ENCODE data around the gene LGALS3. TPM values are rescaled to one million over a fixed set of nuclear protein-coding genes. Genes with fewer than 3 reads are reported as not detected.

The LGALS3 gene
- total and polyA plus RNA-seq, 4 donors, result 25.1 to 42.1 (median 38.7) TPM

DNA sequence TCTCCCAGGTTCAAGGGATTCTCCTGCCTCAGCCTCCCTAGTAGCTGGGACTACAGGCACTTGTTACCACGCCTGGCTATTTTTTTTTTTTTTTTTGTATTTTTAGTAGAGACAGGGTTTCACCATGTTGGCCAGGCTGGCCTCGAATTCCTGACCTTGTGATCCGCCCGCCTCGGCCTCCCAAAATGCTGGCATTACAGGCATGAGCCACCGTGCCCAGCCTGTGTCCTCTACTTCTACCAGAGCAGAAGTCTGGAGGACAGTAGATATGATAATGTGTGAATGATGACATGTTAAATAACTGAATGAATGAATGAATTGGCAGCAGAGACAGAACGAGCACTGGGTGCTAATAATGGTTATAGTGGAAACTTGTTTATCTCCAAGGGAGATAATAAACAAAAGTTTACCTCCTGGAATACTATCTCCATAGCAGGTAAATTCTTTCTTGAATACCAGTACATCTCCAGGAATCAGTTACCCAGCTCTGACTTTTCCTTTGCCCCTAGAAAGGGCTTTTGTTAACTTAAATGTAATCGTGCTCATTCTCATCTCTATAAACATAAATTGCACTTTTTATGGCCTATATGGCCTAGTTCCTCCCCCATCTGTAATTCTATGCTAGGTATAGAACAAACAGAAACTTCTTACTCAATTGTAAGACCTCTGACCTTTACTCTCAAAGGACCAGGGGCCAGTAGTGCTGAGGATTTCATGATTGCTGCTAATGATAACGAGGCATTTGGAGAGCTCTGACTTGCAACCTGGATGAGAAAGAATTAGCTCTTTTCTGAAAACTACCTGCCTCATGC, 7.2 kb upstream of the LGALS3 start:
- DNase-seq (ENCODE audit: low read depth in 4 of 6, low spot score in 6 of 6), result no peak
- Histone ChIP-seq H3K4me3 (ENCODE audit: low read depth, low read length) (no peak overlapping the region), H3K9me3 (ENCODE audit: control insufficient read depth, insufficient read depth, low read length) (no peaks in the 10 kb centered on the region), H3K4me1 (ENCODE audit: control insufficient read depth, insufficient read depth, low read length) (peaks cover 12% of the 10 kb centered on the region), H3K27me3 (ENCODE audit: control insufficient read depth, insufficient read depth, low read length) (no peaks in the 10 kb centered on the region), H3K27ac (ENCODE audit: low read depth, low read length) (no peak overlapping the region), H3K36me3 (ENCODE audit: control insufficient read depth, insufficient read depth, low read length) (no peaks in the 10 kb centered on the region)
- 100% methylated on average over 4 of the region's 9 CpGs for WGBS (ENCODE audit: insufficient coverage)

DNA sequence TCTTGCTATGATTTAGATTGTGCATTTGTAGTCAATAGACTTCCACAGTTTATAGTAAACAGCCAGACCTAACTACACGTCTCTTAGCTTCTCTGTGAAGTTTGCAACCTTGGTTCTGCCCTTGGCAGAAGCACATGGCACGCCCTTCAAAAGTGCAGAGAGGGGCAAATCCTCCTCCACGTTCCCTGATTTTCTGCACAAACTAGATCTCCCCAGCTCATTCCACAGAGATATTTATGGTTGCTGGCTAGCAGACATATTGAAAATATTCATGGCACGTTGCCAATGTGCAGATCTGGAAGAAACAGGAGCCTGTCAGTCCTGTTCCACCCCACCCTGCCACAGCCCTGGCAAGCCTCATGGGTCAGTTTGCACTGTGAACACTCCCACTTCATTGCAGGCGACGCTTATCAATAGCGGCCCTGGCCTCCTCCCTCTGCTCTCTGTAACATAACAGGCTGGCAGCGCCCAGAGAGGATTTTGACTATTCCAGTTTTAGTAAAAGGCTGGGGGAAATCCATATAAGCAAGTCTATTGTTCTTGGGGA, 6.5 kb upstream of the LGALS3 start:
- H3K4me1 ChIP-seq (ENCODE audit: control insufficient read depth, insufficient read depth, low read length), result peaks cover 12% of the 10 kb centered on the region
- no peak overlapping the region for H3K4me3 ChIP-seq (ENCODE audit: low read depth, low read length)
- no peaks in the 10 kb centered on the region for H3K27me3 ChIP-seq (ENCODE audit: control insufficient read depth, insufficient read depth, low read length)
- 81% methylated on average over 3 of the region's 8 CpGs for WGBS (ENCODE audit: insufficient coverage)
- H3K9me3 ChIP-seq (ENCODE audit: control insufficient read depth, insufficient read depth, low read length), result no peaks in the 10 kb centered on the region
- peak in 2 of 6 donors; percentile 21 to 69 for DNase-seq (ENCODE audit: low read depth in 4 of 6, low spot score in 6 of 6)
- no peaks in the 10 kb centered on the region for H3K36me3 ChIP-seq (ENCODE audit: control insufficient read depth, insufficient read depth, low read length)
- peak overlapping the region; percentile 48 for H3K27ac ChIP-seq (ENCODE audit: low read depth, low read length)

DNA sequence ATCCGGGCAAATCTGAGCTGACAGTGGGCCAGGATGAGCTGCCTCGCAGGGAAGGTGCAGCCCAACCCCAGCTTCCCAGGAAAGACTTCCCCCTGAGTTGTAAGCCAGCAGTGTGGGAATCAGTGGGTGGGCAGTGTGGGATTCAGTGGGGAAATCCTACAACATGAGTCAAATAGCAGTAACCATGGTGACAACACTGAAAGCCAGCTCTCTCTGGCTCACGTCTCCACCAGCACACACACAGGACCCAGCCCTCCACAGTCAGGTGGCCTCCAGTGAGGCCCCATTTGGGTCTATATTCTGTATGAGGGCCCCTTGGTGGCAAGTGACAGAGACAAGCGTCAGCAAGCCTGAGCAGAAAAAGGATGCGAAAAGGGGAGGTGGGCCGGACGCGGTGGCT, 6.0 kb upstream of the LGALS3 start:
- peak overlapping the region; percentile 48 for H3K27ac ChIP-seq (ENCODE audit: low read depth, low read length)
- H3K4me1 ChIP-seq (ENCODE audit: control insufficient read depth, insufficient read depth, low read length), result peaks cover 12% of the 10 kb centered on the region
- 17% methylated on average over 3 of the region's 8 CpGs for WGBS (ENCODE audit: insufficient coverage)
- H3K4me3 ChIP-seq (ENCODE audit: low read depth, low read length), result no peak overlapping the region
- no peaks in the 10 kb centered on the region for H3K36me3 ChIP-seq (ENCODE audit: control insufficient read depth, insufficient read depth, low read length)
- H3K27me3 ChIP-seq (ENCODE audit: control insufficient read depth, insufficient read depth, low read length), result no peaks in the 10 kb centered on the region
- peak in 2 of 6 donors; percentile 47 to 65 for DNase-seq (ENCODE audit: low read depth in 4 of 6, low spot score in 6 of 6)
- no peaks in the 10 kb centered on the region for H3K9me3 ChIP-seq (ENCODE audit: control insufficient read depth, insufficient read depth, low read length)

DNA sequence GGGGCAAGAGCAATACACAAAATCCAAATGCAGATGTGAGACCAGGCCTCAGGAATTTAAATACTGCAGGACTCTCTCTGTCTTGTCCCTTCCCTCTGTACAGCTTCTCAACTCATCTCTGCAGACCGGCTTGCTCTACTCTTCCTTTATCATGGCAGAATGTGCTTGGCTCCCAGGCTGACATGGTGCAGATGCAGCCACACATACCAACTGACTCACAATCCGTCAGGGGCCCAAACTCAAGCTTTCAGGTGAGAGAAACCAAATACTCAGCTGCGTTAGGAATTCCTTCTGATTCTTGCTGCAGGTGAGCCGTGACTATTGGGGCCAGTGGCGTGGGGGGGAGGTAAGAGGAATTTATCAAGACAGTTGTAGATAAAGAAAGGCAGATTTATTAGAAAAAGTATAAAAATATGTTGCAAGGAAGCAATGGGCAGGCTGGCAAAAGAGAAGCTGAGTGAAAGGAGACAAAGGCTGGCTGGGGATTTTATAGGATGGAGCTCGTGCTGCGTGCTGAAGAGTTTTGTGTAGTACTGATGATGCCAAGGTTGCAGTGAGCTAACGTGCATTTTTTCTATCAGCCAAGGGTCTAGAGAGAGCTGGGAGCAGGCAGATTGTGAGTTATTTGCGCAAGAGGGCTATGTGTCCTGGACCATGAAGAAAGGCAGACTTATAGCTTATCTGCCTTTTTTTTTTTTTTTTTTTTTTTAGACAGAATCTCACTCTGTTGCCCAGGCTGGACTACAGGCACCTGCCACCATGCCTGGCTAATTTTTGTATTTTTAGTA, 5.0 kb upstream of the LGALS3 start:
- 84% methylated on average over 8 of the region's 9 CpGs for WGBS (ENCODE audit: insufficient coverage)
- Histone ChIP-seq H3K27ac (ENCODE audit: low read depth, low read length) (no peak overlapping the region), H3K4me1 (ENCODE audit: control insufficient read depth, insufficient read depth, low read length) (peaks cover 12% of the 10 kb centered on the region)

DNA sequence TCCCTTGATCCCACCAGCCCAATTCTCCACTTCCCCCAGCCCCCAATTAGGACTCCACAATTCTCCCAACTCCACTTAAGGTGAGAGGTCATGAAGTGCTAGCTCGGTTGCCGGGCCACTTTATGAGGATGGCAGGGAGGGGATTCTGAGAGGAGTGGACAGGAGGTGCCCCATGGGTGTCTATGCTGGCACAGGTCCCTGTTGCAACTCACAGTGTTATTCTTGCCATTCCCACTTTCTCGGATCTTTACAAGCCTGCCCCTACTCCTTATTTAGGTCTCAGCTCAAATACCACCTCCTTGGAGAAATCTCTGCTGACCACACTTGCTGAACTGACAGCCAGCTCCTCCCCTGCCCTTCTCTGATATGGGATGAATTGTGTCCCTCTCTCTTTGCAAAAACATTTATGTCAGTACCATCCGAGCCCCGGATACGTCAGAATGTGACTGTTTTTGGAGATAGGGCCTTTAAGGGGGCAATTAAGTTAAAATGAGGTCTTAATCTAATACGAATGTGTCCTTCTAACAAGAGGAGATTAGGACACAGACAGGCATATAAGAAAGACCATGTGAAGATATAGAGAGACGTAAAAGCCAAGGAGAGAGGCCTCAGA, 4.2 kb upstream of the LGALS3 start:
- Histone ChIP-seq H3K4me3 (ENCODE audit: low read depth, low read length) (no peak overlapping the region), H3K27ac (ENCODE audit: low read depth, low read length) (no peak overlapping the region), H3K9me3 (ENCODE audit: control insufficient read depth, insufficient read depth, low read length) (no peaks in the 10 kb centered on the region), H3K36me3 (ENCODE audit: control insufficient read depth, insufficient read depth, low read length) (no peaks in the 10 kb centered on the region), H3K27me3 (ENCODE audit: control insufficient read depth, insufficient read depth, low read length) (peaks cover 9% of the 10 kb centered on the region), H3K4me1 (ENCODE audit: control insufficient read depth, insufficient read depth, low read length) (peaks cover 19% of the 10 kb centered on the region)
- WGBS (ENCODE audit: insufficient coverage), result 93% methylated on average over 7 of the region's 8 CpGs
- no peak for DNase-seq (ENCODE audit: low read depth in 4 of 6, low spot score in 6 of 6)

More for the DNA sequence above, 5.0 kb upstream of the LGALS3 start:
- no peak for DNase-seq (ENCODE audit: low read depth in 4 of 6, low spot score in 6 of 6)
- H3K36me3 ChIP-seq (ENCODE audit: control insufficient read depth, insufficient read depth, low read length), result no peaks in the 10 kb centered on the region
- H3K27me3 ChIP-seq (ENCODE audit: control insufficient read depth, insufficient read depth, low read length), result peaks cover 3% of the 10 kb centered on the region
- no peaks in the 10 kb centered on the region for H3K9me3 ChIP-seq (ENCODE audit: control insufficient read depth, insufficient read depth, low read length)
- H3K4me3 ChIP-seq (ENCODE audit: low read depth, low read length), result no peak overlapping the region

DNA sequence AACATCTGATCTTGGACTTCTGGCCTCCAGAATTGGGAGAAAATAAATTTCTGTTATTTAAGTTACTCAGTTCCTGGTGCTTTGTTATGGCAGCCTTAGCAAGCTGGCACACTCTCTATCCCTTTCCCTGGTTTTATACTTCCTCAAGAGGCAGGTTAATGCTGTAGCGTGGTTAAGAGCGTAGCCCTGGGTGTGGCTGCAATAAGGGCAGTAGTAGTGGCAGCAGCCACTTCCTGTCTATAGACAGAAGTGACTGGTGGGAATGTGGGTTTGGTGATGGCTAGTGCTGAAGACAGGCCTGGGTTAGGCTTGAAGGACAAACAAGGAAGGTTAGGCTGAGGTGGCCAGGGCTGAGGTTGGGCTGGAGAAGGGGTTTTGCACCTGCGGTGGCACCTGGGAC, 3.6 kb upstream of the LGALS3 start:
- peaks cover 14% of the 10 kb centered on the region for H3K27me3 ChIP-seq (ENCODE audit: control insufficient read depth, insufficient read depth, low read length)
- 97% methylated on average over 3 of the region's 3 CpGs for WGBS (ENCODE audit: insufficient coverage)
- H3K27ac ChIP-seq (ENCODE audit: low read depth, low read length), result no peak overlapping the region
- peaks cover 22% of the 10 kb centered on the region for H3K4me1 ChIP-seq (ENCODE audit: control insufficient read depth, insufficient read depth, low read length)
- no peaks in the 10 kb centered on the region for H3K9me3 ChIP-seq (ENCODE audit: control insufficient read depth, insufficient read depth, low read length)
- DNase-seq (ENCODE audit: low read depth in 4 of 6, low spot score in 6 of 6), result no peak
- no peak overlapping the region for H3K4me3 ChIP-seq (ENCODE audit: low read depth, low read length)
- H3K36me3 ChIP-seq (ENCODE audit: control insufficient read depth, insufficient read depth, low read length), result no peaks in the 10 kb centered on the region

DNA sequence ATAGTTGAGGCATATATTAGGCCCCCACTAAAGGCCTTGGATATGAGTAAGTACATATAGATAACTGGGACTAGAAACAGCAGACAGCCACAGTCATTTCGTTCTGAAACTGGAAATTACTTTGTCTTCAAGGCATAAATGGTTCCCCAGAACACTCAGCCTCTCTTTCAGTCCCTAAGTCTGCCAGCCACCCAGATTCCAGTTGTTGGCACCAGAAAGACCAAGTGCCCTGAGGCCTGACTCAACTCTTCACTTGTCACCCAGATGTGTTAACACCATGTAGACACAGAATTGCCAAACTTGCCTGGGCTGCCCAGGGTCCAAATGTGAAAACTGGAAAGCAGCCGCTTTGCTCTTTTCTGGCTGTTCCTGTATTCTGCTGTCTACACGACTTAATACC, 3.0 kb upstream of the LGALS3 start:
- Histone ChIP-seq H3K27me3 (ENCODE audit: control insufficient read depth, insufficient read depth, low read length) (peaks cover 20% of the 10 kb centered on the region), H3K36me3 (ENCODE audit: control insufficient read depth, insufficient read depth, low read length) (no peaks in the 10 kb centered on the region), H3K4me1 (ENCODE audit: control insufficient read depth, insufficient read depth, low read length) (peaks cover 22% of the 10 kb centered on the region), H3K9me3 (ENCODE audit: control insufficient read depth, insufficient read depth, low read length) (no peaks in the 10 kb centered on the region), H3K27ac (ENCODE audit: low read depth, low read length) (no peak overlapping the region), H3K4me3 (ENCODE audit: low read depth, low read length) (no peak overlapping the region)
- DNase-seq (ENCODE audit: low read depth in 4 of 6, low spot score in 6 of 6), result no peak
- WGBS (ENCODE audit: insufficient coverage), result 80% methylated on average over 1 of the region's 3 CpGs

DNA sequence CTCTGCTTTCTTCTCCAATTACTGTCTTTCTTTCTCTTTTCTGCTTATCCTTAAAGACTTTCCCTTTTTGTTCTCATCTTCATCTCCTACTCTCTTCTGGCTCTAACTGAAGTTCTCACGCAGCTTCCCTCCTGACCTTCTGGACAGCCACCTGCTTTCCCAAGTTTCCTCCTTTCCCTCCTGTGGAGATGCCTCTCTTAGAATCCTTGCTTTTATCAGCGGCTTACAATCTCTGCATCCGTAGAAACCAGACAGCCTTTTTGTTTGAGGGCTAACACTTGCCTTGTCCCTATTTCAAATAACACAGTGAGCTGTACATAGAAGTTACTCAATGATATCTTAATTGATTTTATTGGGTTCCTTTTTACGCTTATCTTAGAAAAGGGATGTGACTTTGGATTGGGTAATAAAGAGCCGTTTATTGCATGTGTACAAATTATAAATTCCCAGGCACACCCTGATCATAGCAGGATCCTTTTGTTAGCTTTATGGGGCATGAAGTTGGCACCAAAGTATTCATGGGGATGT, 2.1 kb upstream of the LGALS3 start:
- WGBS (ENCODE audit: insufficient coverage), result 48% methylated on average over 2 of the region's 5 CpGs
- Histone ChIP-seq H3K4me3 (ENCODE audit: low read depth, low read length) (no peak overlapping the region), H3K4me1 (ENCODE audit: control insufficient read depth, insufficient read depth, low read length) (peaks cover 22% of the 10 kb centered on the region), H3K9me3 (ENCODE audit: control insufficient read depth, insufficient read depth, low read length) (no peaks in the 10 kb centered on the region), H3K27me3 (ENCODE audit: control insufficient read depth, insufficient read depth, low read length) (peaks cover 27% of the 10 kb centered on the region), H3K27ac (ENCODE audit: low read depth, low read length) (no peak overlapping the region), H3K36me3 (ENCODE audit: control insufficient read depth, insufficient read depth, low read length) (no peaks in the 10 kb centered on the region)
- no peak for DNase-seq (ENCODE audit: low read depth in 4 of 6, low spot score in 6 of 6)

DNA sequence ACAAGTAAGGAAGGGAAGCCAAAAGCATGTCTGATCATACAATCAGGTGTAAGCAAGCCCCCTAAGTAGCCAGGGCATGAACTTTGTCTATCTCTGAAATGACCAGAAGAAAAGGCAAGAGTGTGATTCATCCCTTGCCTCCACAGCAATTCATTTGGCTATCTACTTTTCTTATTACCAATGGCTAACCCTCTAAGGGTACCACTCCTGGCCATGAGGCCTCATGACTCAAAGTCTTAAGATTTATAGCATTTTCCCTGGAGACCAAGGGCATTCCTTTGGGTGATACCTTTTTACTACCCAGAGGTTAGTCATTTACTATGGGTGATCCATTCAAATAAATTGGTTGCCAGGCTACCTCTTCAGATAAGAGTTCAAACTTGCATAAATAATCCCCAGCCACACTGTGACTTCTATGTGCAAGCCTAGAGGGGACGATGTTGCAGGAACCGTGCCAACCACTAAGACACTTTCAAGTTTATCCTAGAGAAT, 1.5 kb upstream of the LGALS3 start:
- Histone ChIP-seq H3K4me1 (ENCODE audit: control insufficient read depth, insufficient read depth, low read length) (peaks cover 20% of the 10 kb centered on the region), H3K27me3 (ENCODE audit: control insufficient read depth, insufficient read depth, low read length) (peaks cover 27% of the 10 kb centered on the region), H3K4me3 (ENCODE audit: low read depth, low read length) (no peak overlapping the region), H3K36me3 (ENCODE audit: control insufficient read depth, insufficient read depth, low read length) (no peaks in the 10 kb centered on the region), H3K27ac (ENCODE audit: low read depth, low read length) (no peak overlapping the region), H3K9me3 (ENCODE audit: control insufficient read depth, insufficient read depth, low read length) (no peaks in the 10 kb centered on the region)
- DNase-seq (ENCODE audit: low read depth in 4 of 6, low spot score in 6 of 6), result no peak
- 73% methylated on average over 2 of the region's 2 CpGs for WGBS (ENCODE audit: insufficient coverage)
